ACC112 (cell line): ENCODE data around the gene ZDHHC9.

Experiments
- H2AFZ ChIP-seq: fragments of 200-600 bp; sonication (generic); one replicate; pipeline ENCODE4 v1.6.0; 2017; ENCODE audit warnings: antibody characterized with exemption, low read length; ENCODE audit not compliant: unreplicated experiment
- H3K27ac ChIP-seq: fragments of 200-600 bp; sonication (generic); 2 replicates; pipeline ENCODE4 v1.5.1; 2014; ENCODE audit warnings: low read depth, mild to moderate bottlenecking, antibody characterized with exemption, low read length, moderate library complexity
- H3K27me3 ChIP-seq: fragments of 200-600 bp; sonication (generic); 2 replicates; pipeline ENCODE4 v1.6.1; 2014; ENCODE audit warnings: mild to moderate bottlenecking, antibody characterized with exemption, low read length, moderate library complexity, mixed read lengths; ENCODE audit not compliant: insufficient read depth
- H3K36me3 ChIP-seq: fragments of 200-600 bp; sonication (generic); 2 replicates; pipeline ENCODE4 v1.6.1; 2016; ENCODE audit warnings: mild to moderate bottlenecking, antibody characterized with exemption, low read length, moderate library complexity, mixed read lengths; ENCODE audit not compliant: insufficient read depth
- H3K4me1 ChIP-seq: fragments of 200-600 bp; sonication (generic); one replicate; pipeline ENCODE4 v1.6.1; 2016; ENCODE audit warnings: low read length, mixed read lengths; ENCODE audit not compliant: insufficient read depth, unreplicated experiment, control insufficient read depth
- H3K4me3 ChIP-seq: fragments of 200-600 bp; sonication (generic); 2 replicates; pipeline ENCODE4 v1.5.1; 2014; ENCODE audit warnings: mild to moderate bottlenecking, low read depth, low read length
- H3K79me2 ChIP-seq: fragments of 200-600 bp; sonication (generic); one replicate; pipeline ENCODE4 v1.6.0; 2016; ENCODE audit warnings: low read length; ENCODE audit not compliant: control insufficient read depth, unreplicated experiment, insufficient read depth

Gene ZDHHC9

GRCh38 chrX:129818123-129818522 is 25.6 kb downstream of the ZDHHC9 start:
- no peak overlapping the region for H2AFZ ChIP-seq

GRCh38 chrX:129813662-129814368 is 29.9 kb downstream of the ZDHHC9 start:
- Histone ChIP-seq H3K79me2 (peaks cover 2% of the 10 kb centered on the region), H3K4me3 (no peak overlapping the region), H3K27ac (no peak overlapping the region), H3K36me3 (peaks cover 6% of the 10 kb centered on the region), H3K4me1 (peaks cover 7% of the 10 kb centered on the region), H3K27me3 (no peaks in the 10 kb centered on the region), H2AFZ (no peak overlapping the region)

More at GRCh38 chrX:129818123-129818522, 25.6 kb downstream of the ZDHHC9 start:
- no peaks in the 10 kb centered on the region for H3K27me3 ChIP-seq
- no peaks in the 10 kb centered on the region for H3K4me1 ChIP-seq
- H3K4me3 ChIP-seq, result no peak overlapping the region
- no peak overlapping the region for H3K27ac ChIP-seq
- H3K36me3 ChIP-seq, result no peaks in the 10 kb centered on the region; the same call in 1 of the 2 replicates
- H3K79me2 ChIP-seq, result peaks cover 2% of the 10 kb centered on the region

- Histone ChIP-seq H3K4me1 (peaks cover 17% of the 10 kb centered on the region), H3K4me3 (no peak overlapping the region), H3K27me3 (no peaks in the 10 kb centered on the region), H3K36me3 (peaks cover 6% of the 10 kb centered on the region), H3K27ac (peak overlapping the region; percentile 69), H2AFZ (no peak overlapping the region), H3K79me2 (no peaks in the 10 kb centered on the region)
These were observed 34.6 kb downstream of the ZDHHC9 start for GRCh38 chrX:129808829-129809796.

GRCh38 chrX:129808158-129808828 is 35.4 kb downstream of the ZDHHC9 start:
- Histone ChIP-seq H3K4me3 (no peak overlapping the region), H2AFZ (no peak overlapping the region), H3K4me1 (peaks cover 17% of the 10 kb centered on the region), H3K27me3 (no peaks in the 10 kb centered on the region), H3K79me2 (no peaks in the 10 kb centered on the region), H3K27ac (peak overlapping the region; percentile 69), H3K36me3 (peaks cover 6% of the 10 kb centered on the region)

GRCh38 chrX:129804806-129805205 is 38.9 kb downstream of the ZDHHC9 start:
- Histone ChIP-seq H3K4me1 (peaks cover 17% of the 10 kb centered on the region), H2AFZ (no peak overlapping the region), H3K4me3 (no peak overlapping the region), H3K27me3 (no peaks in the 10 kb centered on the region), H3K27ac (no peak overlapping the region), H3K36me3 (peaks cover 6% of the 10 kb centered on the region), H3K79me2 (no peaks in the 10 kb centered on the region)

- no peak overlapping the region for H3K4me3 ChIP-seq
These were observed 40.8 kb downstream of the ZDHHC9 start for GRCh38 chrX:129802863-129803262.

GRCh38 chrX:129800186-129800585 is 43.5 kb downstream of the ZDHHC9 start:
- Histone ChIP-seq H3K4me1 (peaks cover 4% of the 10 kb centered on the region), H3K27ac (no peak overlapping the region), H3K79me2 (no peaks in the 10 kb centered on the region), H3K4me3 (no peak overlapping the region), H2AFZ (no peak overlapping the region), H3K27me3 (no peaks in the 10 kb centered on the region), H3K36me3 (no peaks in the 10 kb centered on the region)

More at GRCh38 chrX:129802863-129803262, 40.8 kb downstream of the ZDHHC9 start:
- H3K27ac ChIP-seq, result no peak overlapping the region
- no peaks in the 10 kb centered on the region for H3K27me3 ChIP-seq
- H2AFZ ChIP-seq, result no peak overlapping the region
- H3K4me1 ChIP-seq, result peaks cover 6% of the 10 kb centered on the region
- H3K36me3 ChIP-seq, result no peaks in the 10 kb centered on the region
- H3K79me2 ChIP-seq, result no peaks in the 10 kb centered on the region

GRCh38 chrX:129798888-129799287 is 44.8 kb downstream of the ZDHHC9 start:
- Histone ChIP-seq H3K36me3 (no peaks in the 10 kb centered on the region), H2AFZ (no peak overlapping the region), H3K4me1 (peaks cover 4% of the 10 kb centered on the region), H3K79me2 (no peaks in the 10 kb centered on the region), H3K27me3 (no peaks in the 10 kb centered on the region), H3K4me3 (no peak overlapping the region), H3K27ac (no peak overlapping the region)

- Histone ChIP-seq H3K4me3 (no peak overlapping the region), H3K4me1 (peaks cover 4% of the 10 kb centered on the region), H3K27me3 (no peaks in the 10 kb centered on the region), H3K36me3 (no peaks in the 10 kb centered on the region), H3K27ac (no peak overlapping the region), H3K79me2 (no peaks in the 10 kb centered on the region), H2AFZ (no peak overlapping the region)
These were observed 45.2 kb downstream of the ZDHHC9 start for GRCh38 chrX:129798456-129798855.

GRCh38 chrX:129797251-129797906 is 46.3 kb downstream of the ZDHHC9 start:
- Histone ChIP-seq H3K4me1 (peaks cover 4% of the 10 kb centered on the region), H2AFZ (no peak overlapping the region), H3K79me2 (no peaks in the 10 kb centered on the region), H3K27me3 (no peaks in the 10 kb centered on the region), H3K4me3 (no peak overlapping the region), H3K27ac (no peak overlapping the region), H3K36me3 (no peaks in the 10 kb centered on the region)
